ENCODE data around the gene SMTNL2.
A peak's percentile ranks its signal among the peaks of the same experiment; 100 is the strongest.
"Not testable (repeated sequence)": the region's sequence is repeated elsewhere in the genome, so short reads cannot be mapped to it uniquely, and the experiment has no call there.

The SMTNL2 gene

GRCh38 chr17:4560837-4561256 lies 23.5 kb upstream of the SMTNL2 start:
- DNase-seq = no peak

- DNase-seq = no peak
Observed at GRCh38 chr17:4562015-4562969, 22.0 kb upstream of the SMTNL2 start.

GRCh38 chr17:4565209-4566141 lies 18.9 kb upstream of the SMTNL2 start:
- DNase-seq = peak; percentile 68 to 75

- DNase-seq = peak; percentile 20 to 33
Observed at GRCh38 chr17:4566785-4567184, 17.5 kb upstream of the SMTNL2 start.

GRCh38 chr17:4569591-4569990 lies 14.7 kb upstream of the SMTNL2 start:
- DNase-seq = peak in 1 of 2 experiments; percentile 16

GRCh38 chr17:4572131-4572530 lies 12.2 kb upstream of the SMTNL2 start:
- no peak for DNase-seq

- no peak for DNase-seq
Observed at GRCh38 chr17:4573115-4573514, 11.2 kb upstream of the SMTNL2 start.

- DNase-seq = no peak
Observed at GRCh38 chr17:4573669-4574068, 10.7 kb upstream of the SMTNL2 start.

GRCh38 chr17:4574448-4575045 lies 9.8 kb upstream of the SMTNL2 start:
- no peak for DNase-seq

GRCh38 chr17:4576161-4576558 lies 8.2 kb upstream of the SMTNL2 start:
- no peak for DNase-seq

GRCh38 chr17:4576729-4577322 lies 7.5 kb upstream of the SMTNL2 start:
- no peak for DNase-seq

GRCh38 chr17:4577386-4577993 lies 6.8 kb upstream of the SMTNL2 start:
- no peak for DNase-seq

- DNase-seq = not testable (repeated sequence)
Observed at GRCh38 chr17:4578349-4578748, 6.0 kb upstream of the SMTNL2 start.

- DNase-seq = no peak
Observed at GRCh38 chr17:4579678-4580077, 4.7 kb upstream of the SMTNL2 start.

GRCh38 chr17:4580291-4580690 lies 4.0 kb upstream of the SMTNL2 start:
- no peak for DNase-seq

- DNase-seq = no peak
Observed at GRCh38 chr17:4582101-4582501, 2.2 kb upstream of the SMTNL2 start.

GRCh38 chr17:4582691-4583090 lies 1.6 kb upstream of the SMTNL2 start:
- DNase-seq = no peak

GRCh38 chr17:4583206-4583605 lies 1.1 kb upstream of the SMTNL2 start:
- DNase-seq = no peak

- peak; percentile 32 to 34 for DNase-seq
Observed at GRCh38 chr17:4583782-4584100, 588 bp upstream of the SMTNL2 start.

- DNase-seq = no peak
Observed at GRCh38 chr17:4584917-4585637, 748 bp downstream of the SMTNL2 start.

GRCh38 chr17:4585638-4585994 lies 1.3 kb downstream of the SMTNL2 start:
- no peak for DNase-seq

GRCh38 chr17:4586043-4586442 lies 1.7 kb downstream of the SMTNL2 start:
- no peak for DNase-seq
